ENCODE measurements around the gene TP53I13. TPM values are rescaled to one million over a fixed set of nuclear protein-coding genes. Genes with fewer than 3 reads are reported as not detected.

Gene TP53I13
- total RNA-seq, 1 donor, result 57.2 TPM

DNA sequence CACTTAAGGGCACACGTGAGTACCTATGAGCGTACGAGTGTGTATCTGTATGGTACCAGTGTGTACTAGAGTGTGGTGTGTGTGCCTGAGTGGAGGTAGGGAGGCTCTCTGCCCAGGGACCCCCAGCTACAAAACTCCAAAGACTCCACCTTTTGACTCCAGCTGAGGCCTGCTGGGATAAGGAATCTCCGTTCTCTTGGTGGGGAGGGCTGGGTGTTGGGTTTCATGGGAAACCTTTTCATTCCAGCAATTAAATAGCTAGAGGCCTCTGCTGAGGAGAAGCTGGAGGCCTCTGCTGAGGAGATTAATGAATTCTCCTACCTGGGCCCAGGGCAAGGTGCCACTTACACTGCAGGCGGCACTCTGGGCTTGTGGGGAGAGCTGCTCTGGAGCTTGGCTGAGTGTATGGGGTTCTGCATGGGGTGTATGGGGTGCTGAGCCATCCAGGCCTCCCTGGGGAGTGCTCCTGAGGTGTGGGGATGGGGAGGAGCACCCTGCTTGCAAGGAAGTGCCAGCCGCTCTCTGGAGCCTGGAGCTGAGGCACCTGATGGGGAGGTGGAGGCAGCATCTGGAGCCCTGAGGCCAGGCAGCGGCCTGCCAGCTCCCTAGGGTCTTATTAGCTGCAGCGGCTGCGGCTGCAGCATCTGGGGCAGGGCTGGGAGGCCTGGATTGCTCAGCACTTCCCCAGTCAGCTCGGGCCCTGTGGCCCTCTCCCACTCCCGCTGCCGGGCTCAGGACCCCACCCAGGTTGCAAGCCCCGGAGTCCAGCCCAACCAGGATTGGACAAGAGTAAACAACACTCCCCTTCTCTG is 29.1 kb downstream of the TP53I13 start:
- Histone ChIP-seq H3K4me3 (ENCODE audit: insufficient read depth, low read length) (no peak overlapping the region), H4K20me1 (ENCODE audit: insufficient read depth, low read length) (peaks cover 28% of the 10 kb centered on the region), H3K9me3 (ENCODE audit: low read depth, low read length) (no peaks in the 10 kb centered on the region), H3K27me3 (ENCODE audit: insufficient read depth, low read length) (no peaks in the 10 kb centered on the region), H3K4me2 (ENCODE audit: insufficient read depth, low read length) (no peak overlapping the region), H2AFZ (ENCODE audit: low read length) (no peak overlapping the region), H3K36me3 (ENCODE audit: insufficient read depth, low read length) (no peaks in the 10 kb centered on the region), H3K27ac (ENCODE audit: low read depth, low read length) (no peak overlapping the region), H3K79me2 (ENCODE audit: insufficient read depth, low read length) (no peaks in the 10 kb centered on the region), H3K4me1 (ENCODE audit: insufficient read depth, low read length) (peaks cover 12% of the 10 kb centered on the region)
- TF ChIP-seq, protein P1, sequence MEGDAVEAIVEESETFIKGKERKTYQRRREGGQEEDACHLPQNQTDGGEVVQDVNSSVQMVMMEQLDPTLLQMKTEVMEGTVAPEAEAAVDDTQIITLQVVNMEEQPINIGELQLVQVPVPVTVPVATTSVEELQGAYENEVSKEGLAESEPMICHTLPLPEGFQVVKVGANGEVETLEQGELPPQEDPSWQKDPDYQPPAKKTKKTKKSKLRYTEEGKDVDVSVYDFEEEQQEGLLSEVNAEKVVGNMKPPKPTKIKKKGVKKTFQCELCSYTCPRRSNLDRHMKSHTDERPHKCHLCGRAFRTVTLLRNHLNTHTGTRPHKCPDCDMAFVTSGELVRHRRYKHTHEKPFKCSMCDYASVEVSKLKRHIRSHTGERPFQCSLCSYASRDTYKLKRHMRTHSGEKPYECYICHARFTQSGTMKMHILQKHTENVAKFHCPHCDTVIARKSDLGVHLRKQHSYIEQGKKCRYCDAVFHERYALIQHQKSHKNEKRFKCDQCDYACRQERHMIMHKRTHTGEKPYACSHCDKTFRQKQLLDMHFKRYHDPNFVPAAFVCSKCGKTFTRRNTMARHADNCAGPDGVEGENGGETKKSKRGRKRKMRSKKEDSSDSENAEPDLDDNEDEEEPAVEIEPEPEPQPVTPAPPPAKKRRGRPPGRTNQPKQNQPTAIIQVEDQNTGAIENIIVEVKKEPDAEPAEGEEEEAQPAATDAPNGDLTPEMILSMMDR (IDR thresholded peaks at IDR 0.05; ENCODE audit: extremely low read depth, low read depth, low read length), result no peak
- no peak for DNase-seq (ENCODE audit: insufficient read length, low spot score, missing footprints)

DNA sequence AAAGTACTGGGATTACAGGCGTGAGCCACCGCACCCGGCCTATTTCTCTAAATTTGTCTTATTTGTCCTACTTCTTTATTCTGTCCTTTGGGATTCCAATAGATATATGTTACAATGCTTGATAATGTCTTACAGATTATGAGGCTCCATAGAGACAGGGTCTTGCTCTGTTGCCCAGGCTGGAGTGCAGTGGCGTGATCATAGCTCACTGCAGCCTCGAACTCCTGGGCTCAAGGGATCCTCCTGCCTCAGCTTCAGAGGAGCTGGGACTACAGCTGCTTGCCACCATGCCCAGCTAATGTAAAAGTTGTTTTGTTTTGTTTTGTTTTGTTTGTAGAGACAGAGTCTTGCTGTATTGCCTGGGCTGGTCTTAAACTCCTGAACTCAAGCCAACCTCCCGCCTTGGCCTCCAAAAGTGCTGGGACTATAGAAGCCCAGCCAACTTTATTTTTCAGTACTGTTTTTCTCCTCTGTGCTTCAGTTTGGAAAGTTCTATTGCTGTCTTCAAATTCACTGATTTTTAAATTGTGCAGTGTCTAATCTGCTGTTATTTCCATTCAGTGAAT is 34.7 kb downstream of the TP53I13 start:
- Histone ChIP-seq H3K4me1 (ENCODE audit: insufficient read depth, low read length) (no peaks in the 10 kb centered on the region), H3K4me2 (ENCODE audit: insufficient read depth, low read length) (no peak overlapping the region), H3K9me3 (ENCODE audit: low read depth, low read length) (no peaks in the 10 kb centered on the region), H3K27me3 (ENCODE audit: insufficient read depth, low read length) (no peaks in the 10 kb centered on the region), H4K20me1 (ENCODE audit: insufficient read depth, low read length) (peaks cover 9% of the 10 kb centered on the region), H2AFZ (ENCODE audit: low read length) (no peak overlapping the region), H3K79me2 (ENCODE audit: insufficient read depth, low read length) (no peaks in the 10 kb centered on the region), H3K27ac (ENCODE audit: low read depth, low read length) (no peak overlapping the region), H3K36me3 (ENCODE audit: insufficient read depth, low read length) (no peaks in the 10 kb centered on the region), H3K4me3 (ENCODE audit: insufficient read depth, low read length) (no peak overlapping the region)
- no peak for DNase-seq (ENCODE audit: insufficient read length, low spot score, missing footprints)
- TF ChIP-seq, protein P1 (IDR thresholded peaks at IDR 0.05; ENCODE audit: extremely low read depth, low read depth, low read length), result no peak

DNA sequence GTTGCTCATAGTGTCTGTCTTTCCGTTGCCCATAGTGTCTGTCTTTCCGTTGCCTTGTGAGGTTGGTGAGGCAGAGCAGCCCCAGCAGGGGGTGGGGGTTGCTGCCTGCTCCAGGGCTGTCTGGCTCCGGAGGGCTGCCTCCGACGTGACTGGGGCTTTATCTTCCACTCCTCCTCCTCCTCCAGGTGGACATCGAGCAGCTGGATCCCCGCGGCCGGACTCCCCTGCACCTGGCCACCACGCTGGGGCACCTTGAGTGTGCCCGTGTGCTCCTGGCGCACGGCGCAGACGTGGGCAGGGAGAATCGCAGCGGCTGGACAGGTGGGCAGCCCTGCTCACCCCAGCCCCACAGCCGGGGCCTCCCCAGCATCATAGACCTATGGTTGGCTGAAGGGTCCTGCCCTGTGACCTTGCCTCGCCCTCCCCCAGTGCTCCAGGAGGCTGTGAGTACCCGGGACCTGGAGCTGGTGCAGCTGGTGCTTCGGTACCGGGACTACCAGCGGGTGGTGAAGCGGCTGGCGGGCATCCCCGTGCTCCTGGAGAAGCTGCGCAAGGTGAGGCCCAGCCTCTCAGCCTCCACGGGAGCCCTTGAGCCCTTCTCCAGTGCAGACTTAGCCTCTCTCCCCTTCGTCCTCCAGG is 39.2 kb downstream of the TP53I13 start:
- H3K4me2 ChIP-seq (ENCODE audit: insufficient read depth, low read length), result no peak overlapping the region
- DNase-seq (ENCODE audit: insufficient read length, low spot score, missing footprints), result peak; percentile 70

More for the DNA sequence above, 39.2 kb downstream of the TP53I13 start:
- no peaks in the 10 kb centered on the region for H3K36me3 ChIP-seq (ENCODE audit: insufficient read depth, low read length)
- no peaks in the 10 kb centered on the region for H3K27me3 ChIP-seq (ENCODE audit: insufficient read depth, low read length)
- no peaks in the 10 kb centered on the region for H3K79me2 ChIP-seq (ENCODE audit: insufficient read depth, low read length)
- no peaks in the 10 kb centered on the region for H3K9me3 ChIP-seq (ENCODE audit: low read depth, low read length)
- H3K27ac ChIP-seq (ENCODE audit: low read depth, low read length), result no peak overlapping the region
- no peaks in the 10 kb centered on the region for H3K4me1 ChIP-seq (ENCODE audit: insufficient read depth, low read length)
- H3K4me3 ChIP-seq (ENCODE audit: insufficient read depth, low read length), result no peak overlapping the region
- no peak overlapping the region for H2AFZ ChIP-seq (ENCODE audit: low read length)
- no peaks in the 10 kb centered on the region for H4K20me1 ChIP-seq (ENCODE audit: insufficient read depth, low read length)
- TF ChIP-seq, protein P1 (IDR thresholded peaks at IDR 0.05; ENCODE audit: extremely low read depth, low read depth, low read length), result no peak
